Iris pigment epithelial cell (primary cell): ENCODE data around the gene TNPO1.

ENCODE experiments used
- DNase-seq: peaks from one replicate; pipeline ENCODE4 v3.0.0-alpha.2; 2011; ENCODE audit warnings: low read depth

TNPO1 gene

GRCh38 chr5:72818866-72819534, 2.5 kb downstream of the TNPO1 start:
- peak; percentile 75 for DNase-seq

GRCh38 chr5:72821776-72822175, 5.3 kb downstream of the TNPO1 start:
- DNase-seq: no peak

- no peak for DNase-seq
Observed at GRCh38 chr5:72822944-72823343, 6.5 kb downstream of the TNPO1 start.

- DNase-seq: no peak
Observed at GRCh38 chr5:72829707-72830106, 13.2 kb downstream of the TNPO1 start.

GRCh38 chr5:72830362-72830761, 13.9 kb downstream of the TNPO1 start:
- DNase-seq: no peak

- DNase-seq: no peak
Observed at GRCh38 chr5:72831685-72832084, 15.2 kb downstream of the TNPO1 start.

- DNase-seq: peak; percentile 65
Observed at GRCh38 chr5:72834924-72835323, 18.5 kb downstream of the TNPO1 start.

- peak; percentile 68 for DNase-seq
Observed at GRCh38 chr5:72835633-72836032, 19.2 kb downstream of the TNPO1 start.

GRCh38 chr5:72836810-72837209, 20.3 kb downstream of the TNPO1 start:
- no peak for DNase-seq

- DNase-seq: no peak
Observed at GRCh38 chr5:72837524-72838096, 21.1 kb downstream of the TNPO1 start.

GRCh38 chr5:72840041-72840440, 23.6 kb downstream of the TNPO1 start:
- DNase-seq: no peak

- peak; percentile 68 for DNase-seq
Observed at GRCh38 chr5:72841756-72842535, 25.5 kb downstream of the TNPO1 start.

GRCh38 chr5:72842816-72843215, 26.4 kb downstream of the TNPO1 start:
- DNase-seq: peak; percentile 69

GRCh38 chr5:72844218-72844603, 27.8 kb downstream of the TNPO1 start:
- DNase-seq: no peak

- DNase-seq: peak; percentile 60
Observed at GRCh38 chr5:72845889-72846288, 29.4 kb downstream of the TNPO1 start.

GRCh38 chr5:72846483-72846882, 30.0 kb downstream of the TNPO1 start:
- DNase-seq: no peak

GRCh38 chr5:72847439-72847838, 31.0 kb downstream of the TNPO1 start:
- DNase-seq: no peak

- DNase-seq: peak; percentile 96
Observed at GRCh38 chr5:72847989-72848473, 31.6 kb downstream of the TNPO1 start.

- DNase-seq: peak; percentile 46
Observed at GRCh38 chr5:72848474-72849428, 32.3 kb downstream of the TNPO1 start.

GRCh38 chr5:72849546-72849945, 33.1 kb downstream of the TNPO1 start:
- DNase-seq: no peak

GRCh38 chr5:72850113-72850512, 33.7 kb downstream of the TNPO1 start:
- no peak for DNase-seq

GRCh38 chr5:72852356-72852755, 35.9 kb downstream of the TNPO1 start:
- no peak for DNase-seq
